Astrocyte of the cerebellum (primary cell): ENCODE results near the gene MBOAT7.

Experiments
- DNase-seq: peaks from one replicate; pipeline ENCODE4 v3.0.0-alpha.2; 2011; ENCODE audit warnings: low read depth
- H3K4me3 ChIP-seq: 2 replicates; pipeline ENCODE4 v1.5.1; 2011; ENCODE audit warnings: mild to moderate bottlenecking, low read depth, low read length, moderate library complexity
- CTCF ChIP-seq: IDR thresholded peaks from 2 replicates; pipeline ENCODE4 v1.5.1; 2012; ENCODE audit warnings: low read length, low read depth, moderate library complexity, mild to moderate bottlenecking; ENCODE audit errors: missing control alignments
- in situ Hi-C: cut with HindIII; loops from 2 replicates; pipeline ENCODE4 v1.10.0; 2017; ENCODE audit warnings: low sequenced_read_pairs

MBOAT7 gene

GRCh38 chr19:54206030-54206830, 16.9 kb upstream of the MBOAT7 start:
- TF ChIP-seq CTCF = no peak
- in situ Hi-C loops = no loop called here
- no peak overlapping the region for H3K4me3 ChIP-seq
- no peak for DNase-seq

- H3K4me3 ChIP-seq = no peak overlapping the region
- in situ Hi-C loops = no loop called here
- no peak for DNase-seq
- no peak for TF ChIP-seq CTCF
Measured at GRCh38 chr19:54204767-54205468, 15.5 kb upstream of the MBOAT7 start.

- no peak for DNase-seq
- in situ Hi-C loops = no loop called here
Measured at GRCh38 chr19:54203151-54203611, 13.8 kb upstream of the MBOAT7 start.

GRCh38 chr19:54201980-54202379, 12.6 kb upstream of the MBOAT7 start:
- peak overlapping the region; percentile 83 for H3K4me3 ChIP-seq
- DNase-seq = no peak
- no peak for TF ChIP-seq CTCF
- in situ Hi-C loops = no loop called here

More at GRCh38 chr19:54203151-54203611, 13.8 kb upstream of the MBOAT7 start:
- H3K4me3 ChIP-seq = no peak overlapping the region
- TF ChIP-seq CTCF = no peak

- in situ Hi-C loops = no loop called here
- no peak for DNase-seq
- TF ChIP-seq CTCF = no peak
- peak overlapping the region; percentile 83 for H3K4me3 ChIP-seq
Measured at GRCh38 chr19:54201172-54201701, 11.9 kb upstream of the MBOAT7 start.

- H3K4me3 ChIP-seq = no peak overlapping the region
- no peak for DNase-seq
- no peak for TF ChIP-seq CTCF
- in situ Hi-C loops = no loop called here
Measured at GRCh38 chr19:54199401-54199800, 10.0 kb upstream of the MBOAT7 start.
